Natural killer cell treated with Interleukin-12 subunit alpha and Interleukin-12 subunit beta and Interleukin-15 and Interleukin-18, amount 100 ng/mL, for 72 hours (primary cell): ENCODE measurements around the gene NOL12. TPM values are rescaled to one million over a fixed set of nuclear protein-coding genes. Genes with fewer than 3 reads are reported as not detected.
A peak's percentile ranks its signal among the peaks of the same experiment; 100 is the strongest.

Experiments used
- ATAC-seq, 2 donors: fragments of 150-1000 bp; cut with Tn5 transposase in 1 of 2; sonication (Bioruptor Pico), chemical (Tn5 transposase) in 1 of 2; 2 replicates each; pipeline ENCODE4 v1.10.0; 2021
- DNase-seq: peaks from one replicate; pipeline ENCODE4 v3.0.0; 2022; ENCODE audit warnings: low spot score
- H3K27ac Mint-ChIP-seq, 2 donors: 1 replicate in 1 of 2; 2 replicates in 1 of 2; pipeline ENCODE4 v1.8.0; 2022; ENCODE audit warnings: mixed read lengths in 2 of 2, mild to moderate bottlenecking in 1 of 2, moderate library complexity in 1 of 2
- H3K27me3 Mint-ChIP-seq, 2 donors: 1 replicate in 1 of 2; 2 replicates in 1 of 2; pipeline ENCODE4 v1.8.0; 2022; ENCODE audit warnings: mixed read lengths in 2 of 2
- H3K36me3 Mint-ChIP-seq: one replicate; pipeline ENCODE4 v1.8.0; 2022; ENCODE audit warnings: mixed read lengths
- H3K4me1 Mint-ChIP-seq, 2 donors: 1 replicate in 1 of 2; 2 replicates in 1 of 2; pipeline ENCODE4 v1.8.0; 2022; ENCODE audit warnings: low read depth in 2 of 2, mixed read lengths in 2 of 2, mild to moderate bottlenecking in 1 of 2
- H3K4me3 Mint-ChIP-seq: one replicate; pipeline ENCODE4 v1.8.0; 2022; ENCODE audit warnings: mixed read lengths
- H3K9me3 Mint-ChIP-seq: 2 replicates; pipeline ENCODE4 v1.8.0; 2022; ENCODE audit warnings: mixed read lengths
- total RNA-seq, 2 donors: library from RNA; stranded (reverse); gene quantifications; one replicate each; pipeline ENCODE4 v1.2.3, GENCODE V29; 2022

NOL12 gene
- total RNA-seq, 2 donors from 2014 or later = 37.4 to 48.3 TPM

GRCh38 chr22:37664249-37665101 is 21.7 kb upstream of the NOL12 start:
- no peak overlapping the region for H3K27ac Mint-ChIP-seq
- H3K4me3 Mint-ChIP-seq = no peak overlapping the region
- DNase-seq (no peak), ATAC-seq (no peak)
- no peaks in the 10 kb centered on the region for H3K27me3 Mint-ChIP-seq
- H3K4me1 Mint-ChIP-seq = peaks cover 26 to 33% of the 10 kb centered on the region in 2 donors
- H3K9me3 Mint-ChIP-seq = no peaks in the 10 kb centered on the region
- H3K36me3 Mint-ChIP-seq = no peaks in the 10 kb centered on the region

- Mint-ChIP-seq H3K4me3 (no peak overlapping the region), H3K27me3 (no peaks in the 10 kb centered on the region), H3K27ac (no peak overlapping the region), H3K4me1 (peaks cover 16 to 23% of the 10 kb centered on the region in 2 donors), H3K36me3 (no peaks in the 10 kb centered on the region), H3K9me3 (no peaks in the 10 kb centered on the region)
- ATAC-seq (no peak), DNase-seq (no peak)
Observed at GRCh38 chr22:37665487-37665886, 20.7 kb upstream of the NOL12 start.

- Mint-ChIP-seq H3K36me3 (no peaks in the 10 kb centered on the region), H3K4me1 (peaks cover 6 to 15% of the 10 kb centered on the region in 2 donors), H3K9me3 (no peaks in the 10 kb centered on the region), H3K4me3 (no peak overlapping the region), H3K27ac (no peak overlapping the region), H3K27me3 (no peaks in the 10 kb centered on the region)
- no peak for ATAC-seq
- no peak for DNase-seq
Observed at GRCh38 chr22:37669586-37669985, 16.6 kb upstream of the NOL12 start.

- no peak overlapping the region for H3K4me3 Mint-ChIP-seq
- no peaks in the 10 kb centered on the region for H3K9me3 Mint-ChIP-seq
- no peak for DNase-seq
- no peaks in the 10 kb centered on the region for H3K27me3 Mint-ChIP-seq
- peak overlapping the region in 1 of 2 donors; percentile 47 for H3K27ac Mint-ChIP-seq
- no peaks in the 10 kb centered on the region for H3K36me3 Mint-ChIP-seq
- ATAC-seq = no peak
- H3K4me1 Mint-ChIP-seq = peaks cover 21 to 23% of the 10 kb centered on the region in 2 donors
Observed at GRCh38 chr22:37672206-37672919, 13.8 kb upstream of the NOL12 start.

GRCh38 chr22:37672920-37673455 is 13.2 kb upstream of the NOL12 start:
- no peak overlapping the region for H3K27ac Mint-ChIP-seq
- no peak for ATAC-seq

DNA sequence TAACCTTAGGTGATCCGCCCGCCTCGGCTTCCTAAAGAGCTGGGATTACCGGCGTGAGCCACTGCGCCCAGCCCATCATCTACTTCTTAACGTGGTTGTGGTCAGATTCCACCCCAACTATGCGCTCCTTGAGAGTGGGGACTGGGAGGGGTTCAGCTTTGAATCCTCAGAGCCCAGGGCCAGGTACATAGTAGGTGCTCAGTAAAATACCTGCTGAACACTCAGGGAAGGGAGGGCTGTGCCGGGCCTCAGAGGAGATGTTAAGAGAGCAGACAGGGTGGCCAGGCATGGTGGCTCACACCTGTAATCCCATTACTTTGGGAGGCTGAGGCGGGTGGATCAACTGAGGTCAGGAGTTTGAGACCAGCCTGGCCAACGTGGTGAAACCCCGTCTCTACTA is 11.9 kb upstream of the NOL12 start:
- H3K4me1 Mint-ChIP-seq = peaks cover 28% of the 10 kb centered on the region in 2 donors

More at GRCh38 chr22:37672920-37673455, 13.2 kb upstream of the NOL12 start:
- no peaks in the 10 kb centered on the region for H3K27me3 Mint-ChIP-seq
- DNase-seq = no peak
- no peak overlapping the region for H3K4me3 Mint-ChIP-seq
- peaks cover 25% of the 10 kb centered on the region in 2 donors for H3K4me1 Mint-ChIP-seq
- no peaks in the 10 kb centered on the region for H3K36me3 Mint-ChIP-seq
- H3K9me3 Mint-ChIP-seq = no peaks in the 10 kb centered on the region

GRCh38 chr22:37674951-37675929 is 10.9 kb upstream of the NOL12 start, which contains the start of gene LGALS1:
TSS of gene LGALS1 (plus strand) at chr22:37675636. CDS start at chr22:37675703, 67 bp downstream.
- DNase-seq (peak; percentile 91), ATAC-seq (peak; percentile 74 to 81)
- H3K36me3 Mint-ChIP-seq = no peaks in the 10 kb centered on the region
- no peaks in the 10 kb centered on the region for H3K27me3 Mint-ChIP-seq
- peaks cover 32 to 35% of the 10 kb centered on the region in 2 donors for H3K4me1 Mint-ChIP-seq
- peak within 1 kb of the TSS; percentile 89 to 90 for H3K27ac Mint-ChIP-seq
- no peaks in the 10 kb centered on the region for H3K9me3 Mint-ChIP-seq
- H3K4me3 Mint-ChIP-seq = peak within 1 kb of the TSS; percentile 97

More for the DNA sequence above, 11.9 kb upstream of the NOL12 start:
- H3K36me3 Mint-ChIP-seq = no peaks in the 10 kb centered on the region
- ATAC-seq (no peak), DNase-seq (no peak)
- H3K4me3 Mint-ChIP-seq = peak overlapping the region; percentile 39
- H3K27me3 Mint-ChIP-seq = no peaks in the 10 kb centered on the region
- H3K27ac Mint-ChIP-seq = peak overlapping the region in 1 of 2 donors; percentile 90
- H3K9me3 Mint-ChIP-seq = no peaks in the 10 kb centered on the region

DNA sequence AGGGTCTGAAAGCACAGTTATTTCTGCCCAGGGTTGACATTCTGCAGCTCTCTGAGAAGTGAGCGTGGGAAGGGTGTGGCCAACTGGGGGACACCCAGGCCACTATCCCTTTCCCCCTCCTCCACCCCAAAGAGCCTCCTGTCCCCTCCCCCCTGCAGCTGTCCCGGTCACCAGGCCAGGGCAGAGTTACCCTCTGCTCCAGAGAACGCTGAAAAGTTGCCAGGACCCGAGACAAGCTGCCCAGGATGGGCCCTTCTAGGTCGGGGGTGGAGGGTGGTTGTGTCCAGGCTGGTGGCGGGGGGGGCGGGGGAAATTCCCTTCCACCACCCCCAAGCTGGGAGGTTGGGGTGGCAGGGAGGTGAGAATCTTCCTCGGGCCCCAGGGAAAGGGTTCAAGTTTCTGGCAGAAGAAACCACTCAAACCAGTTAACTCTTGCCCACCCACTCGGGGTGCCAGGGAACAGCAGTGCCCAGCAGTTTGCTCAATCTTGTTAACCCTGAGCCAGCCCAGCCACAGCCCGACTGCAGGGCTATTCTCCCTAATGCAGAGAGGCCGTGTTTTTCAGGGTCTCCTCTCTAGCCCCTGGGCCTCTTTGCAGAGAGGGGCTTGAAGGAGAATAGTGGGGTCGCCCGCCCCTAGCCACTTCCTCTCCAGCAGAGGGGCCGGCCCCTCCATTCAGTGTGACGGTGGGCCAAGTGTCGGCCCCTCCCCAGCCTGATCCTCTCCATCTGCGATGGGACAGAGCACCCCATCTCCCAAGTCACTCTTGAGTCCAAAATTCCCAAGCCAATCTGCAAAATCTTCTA is 10.0 kb upstream of the NOL12 start:
- DNase-seq = peak; percentile 64
- Mint-ChIP-seq H3K27me3 (no peaks in the 10 kb centered on the region), H3K9me3 (no peaks in the 10 kb centered on the region), H3K4me3 (peak overlapping the region; percentile 97), H3K4me1 (peaks cover 33 to 36% of the 10 kb centered on the region in 2 donors), H3K27ac (peak overlapping the region; percentile 89 to 90), H3K36me3 (no peaks in the 10 kb centered on the region)
- peak; percentile 1 to 4 for ATAC-seq

GRCh38 chr22:37676736-37677492 is 9.2 kb upstream of the NOL12 start:
- Mint-ChIP-seq H3K27me3 (no peaks in the 10 kb centered on the region), H3K4me3 (peak overlapping the region; percentile 97), H3K27ac (peak overlapping the region; percentile 89 to 90), H3K9me3 (no peaks in the 10 kb centered on the region), H3K36me3 (no peaks in the 10 kb centered on the region), H3K4me1 (peaks cover 41 to 42% of the 10 kb centered on the region in 2 donors)
- DNase-seq (peak; percentile 94), ATAC-seq (peak; percentile 89 to 90)

DNA sequence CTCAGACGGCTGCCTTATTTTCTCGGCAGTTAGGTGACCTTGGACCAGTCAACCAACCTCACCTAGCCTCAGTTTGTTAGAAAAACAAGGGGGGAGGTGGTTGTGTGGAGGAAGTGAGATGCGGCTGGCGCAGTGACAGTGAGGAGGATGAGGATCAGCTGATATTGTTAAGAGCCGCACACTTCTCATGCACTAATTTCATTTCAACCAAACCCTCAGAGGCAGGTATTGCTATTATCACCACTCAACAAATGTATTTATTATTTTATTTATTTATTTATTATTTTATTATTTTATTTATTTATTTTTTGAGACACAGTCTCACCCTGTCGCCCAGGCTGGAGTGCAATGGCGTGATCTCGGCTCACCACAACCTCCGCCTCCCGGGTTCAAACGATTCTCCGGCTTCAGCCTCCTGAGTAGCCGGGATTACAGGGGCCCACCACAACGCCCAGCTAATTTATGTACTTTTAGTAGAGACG is 8.6 kb upstream of the NOL12 start:
- Mint-ChIP-seq H3K4me3 (peak overlapping the region; percentile 97), H3K9me3 (no peaks in the 10 kb centered on the region), H3K4me1 (peaks cover 36 to 42% of the 10 kb centered on the region in 2 donors), H3K36me3 (no peaks in the 10 kb centered on the region), H3K27ac (peak overlapping the region; percentile 89 to 90), H3K27me3 (no peaks in the 10 kb centered on the region)
- ATAC-seq (peak in 1 of 2 donors; percentile 10), DNase-seq (no peak)

DNA sequence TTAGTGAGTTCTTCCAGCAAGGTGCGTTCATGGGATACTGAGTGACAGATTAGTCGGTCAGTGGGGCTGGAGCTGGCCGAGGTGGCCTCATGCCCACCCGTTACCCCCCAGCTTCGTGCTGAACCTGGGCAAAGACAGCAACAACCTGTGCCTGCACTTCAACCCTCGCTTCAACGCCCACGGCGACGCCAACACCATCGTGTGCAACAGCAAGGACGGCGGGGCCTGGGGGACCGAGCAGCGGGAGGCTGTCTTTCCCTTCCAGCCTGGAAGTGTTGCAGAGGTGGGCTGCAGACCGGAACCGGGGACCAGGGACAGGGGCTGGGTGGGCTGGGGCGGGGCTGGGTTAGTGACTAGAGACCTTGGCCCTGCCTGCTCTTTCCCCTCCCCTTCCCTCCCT is 7.8 kb upstream of the NOL12 start:
- ATAC-seq (no peak), DNase-seq (no peak)
- H3K36me3 Mint-ChIP-seq = no peaks in the 10 kb centered on the region
- no peaks in the 10 kb centered on the region for H3K27me3 Mint-ChIP-seq
- H3K4me1 Mint-ChIP-seq = peaks cover 35 to 42% of the 10 kb centered on the region in 2 donors
- no peaks in the 10 kb centered on the region for H3K9me3 Mint-ChIP-seq
- peak overlapping the region; percentile 89 to 90 for H3K27ac Mint-ChIP-seq
- no peak overlapping the region for H3K4me3 Mint-ChIP-seq

DNA sequence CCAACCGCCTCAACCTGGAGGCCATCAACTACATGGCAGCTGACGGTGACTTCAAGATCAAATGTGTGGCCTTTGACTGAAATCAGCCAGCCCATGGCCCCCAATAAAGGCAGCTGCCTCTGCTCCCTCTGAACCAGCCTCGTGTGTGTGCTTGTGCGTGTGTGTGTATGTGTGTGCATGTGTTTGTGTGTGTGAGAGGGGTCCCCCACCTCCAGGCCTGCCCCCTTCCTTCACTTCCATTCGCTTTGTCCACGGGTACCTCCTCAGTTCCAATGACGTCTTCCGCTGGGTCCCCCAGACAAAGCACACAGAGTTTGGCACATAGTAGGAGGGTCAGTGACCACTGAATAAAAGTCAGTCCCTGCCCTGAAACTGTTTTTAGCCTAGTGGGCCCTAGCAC is 6.5 kb upstream of the NOL12 start:
- Mint-ChIP-seq H3K4me1 (peaks cover 35% of the 10 kb centered on the region in 2 donors), H3K36me3 (no peaks in the 10 kb centered on the region), H3K9me3 (no peaks in the 10 kb centered on the region), H3K27me3 (no peaks in the 10 kb centered on the region), H3K27ac (peak overlapping the region; percentile 46 to 63), H3K4me3 (no peak overlapping the region)
- DNase-seq = no peak
- ATAC-seq = no peak
